CD14-positive monocyte (primary cell): ENCODE results near the gene TMEM213. TPM values are rescaled to one million over a fixed set of nuclear protein-coding genes. Genes with fewer than 3 reads are reported as not detected.

Source experiments
- DNase-seq, 3 donors: peaks; one replicate each; pipeline ENCODE4 v3.0.0-alpha.2; 2011 to 2022
- H2AFZ ChIP-seq: 2 replicates; pipeline ENCODE4 v1.6.0; 2012; ENCODE audit warnings: mild to moderate bottlenecking, low read depth, low read length, inconsistent platforms; ENCODE audit not compliant: insufficient read depth, poor library complexity, severe bottlenecking
- H3K27ac ChIP-seq, 2 donors: 1 replicate in 1 of 2; 2 replicates in 1 of 2; pipeline ENCODE4 v1.5.1; 2012 to 2013; ENCODE audit warnings: low read length in 2 of 2, control low read depth in 1 of 2, inconsistent platforms in 1 of 2, low read depth in 1 of 2, mild to moderate bottlenecking in 1 of 2
- H3K27me3 ChIP-seq, 2 donors: one replicate each; pipeline versions ENCODE4 v1.6.0 to v1.6.1; 2011 to 2013; ENCODE audit warnings: low read length in 2 of 2; ENCODE audit not compliant: control insufficient read depth in 2 of 2, insufficient read depth in 2 of 2
- H3K36me3 ChIP-seq, 2 donors: replicated peaks in 1 of 2; 1 replicate in 1 of 2; 2 replicates in 1 of 2; pipeline versions ENCODE4 v1.5.1 to v1.6.1; 2012 to 2013; ENCODE audit warnings: low read length in 2 of 2, control low read depth in 1 of 2, inconsistent platforms in 1 of 2, mild to moderate bottlenecking in 1 of 2; ENCODE audit not compliant: insufficient read depth in 2 of 2, control insufficient read depth in 1 of 2
- H3K4me1 ChIP-seq, 2 donors: 1 replicate in 1 of 2; 2 replicates in 1 of 2; pipeline versions ENCODE4 v1.5.1 to v1.6.1; 2012 to 2013; ENCODE audit warnings: low read length in 2 of 2, control low read depth in 1 of 2, inconsistent platforms in 1 of 2, mild to moderate bottlenecking in 1 of 2, moderate library complexity in 1 of 2; ENCODE audit not compliant: insufficient read depth in 2 of 2, control insufficient read depth in 1 of 2
- H3K4me2 ChIP-seq: replicated peaks from 2 replicates; pipeline ENCODE3; 2012; ENCODE audit warnings: low read length, moderate library complexity, mild to moderate bottlenecking; ENCODE audit not compliant: poor library complexity, severe bottlenecking; ENCODE audit errors: extremely low read depth
- H3K4me3 ChIP-seq, 3 experiments: fragments of 200-600 bp in 1 of 3; sonication (generic) in 1 of 3; replicated peaks in 1 of 3; 1 replicate in 2 of 3; 2 replicates in 1 of 3; pipeline ENCODE4 v1.5.1; 2011 to 2013; ENCODE audit warnings: low read length in 3 of 3, mild to moderate bottlenecking in 3 of 3, control low read depth in 2 of 3, low read depth in 2 of 3, inconsistent platforms in 1 of 3, moderate library complexity in 1 of 3
- H3K79me2 ChIP-seq: 2 replicates; pipeline ENCODE4 v1.6.0; 2012; ENCODE audit warnings: mild to moderate bottlenecking, control low read depth, inconsistent platforms, low read length, moderate library complexity; ENCODE audit not compliant: insufficient read depth
- H3K9ac ChIP-seq: 2 replicates; pipeline ENCODE4 v1.6.0; 2017; ENCODE audit warnings: low read length, mild to moderate bottlenecking; ENCODE audit not compliant: insufficient read depth, poor library complexity, severe bottlenecking
- H3K9me3 ChIP-seq, 2 donors: replicated peaks in 1 of 2; 1 replicate in 1 of 2; 2 replicates in 1 of 2; pipeline versions ENCODE4 v1.5.1 to v1.6.1; 2012 to 2013; ENCODE audit warnings: low read length in 2 of 2, control low read depth in 1 of 2; ENCODE audit not compliant: control insufficient read depth in 1 of 2, insufficient read depth in 1 of 2
- H4K20me1 ChIP-seq: 2 replicates; pipeline ENCODE4 v1.6.0; 2012; ENCODE audit warnings: mild to moderate bottlenecking, low read length, control low read depth, moderate library complexity; ENCODE audit not compliant: insufficient read depth
- H3K27ac Mint-ChIP-seq, 7 donors: one replicate each; pipeline ENCODE4 v1.8.0; 2020; ENCODE audit warnings: mild to moderate bottlenecking in 7 of 7, mixed read lengths in 7 of 7, moderate library complexity in 6 of 7, inconsistent platforms in 2 of 7
- H3K27me3 Mint-ChIP-seq, 3 donors: one replicate each; pipeline ENCODE4 v1.8.0; 2021 to 2022; ENCODE audit warnings: low read depth in 3 of 3, mild to moderate bottlenecking in 3 of 3, mixed read lengths in 3 of 3, moderate library complexity in 3 of 3, inconsistent platforms in 1 of 3
- H3K36me3 Mint-ChIP-seq, 2 donors: one replicate each; pipeline ENCODE4 v1.8.0; 2020; ENCODE audit warnings: mixed read lengths in 2 of 2, inconsistent platforms in 1 of 2, mild to moderate bottlenecking in 1 of 2
- H3K4me1 Mint-ChIP-seq: one replicate; pipeline ENCODE4 v1.8.0; 2020; ENCODE audit warnings: mild to moderate bottlenecking, mixed read lengths
- H3K4me3 Mint-ChIP-seq, 2 donors: one replicate each; pipeline ENCODE4 v1.8.0; 2020; ENCODE audit warnings: mild to moderate bottlenecking in 2 of 2, mixed read lengths in 2 of 2, moderate library complexity in 1 of 2
- H3K9me3 Mint-ChIP-seq, 7 donors: one replicate each; pipeline ENCODE4 v1.8.0; 2020 to 2022; ENCODE audit warnings: mixed read lengths in 7 of 7, mild to moderate bottlenecking in 6 of 7, moderate library complexity in 6 of 7, inconsistent platforms in 2 of 7
- WGBS: methylation state at CpG from one replicate; pipeline ENCODE4 v1.1.5; 2013; ENCODE audit warnings: missing lambda C conversion rate; ENCODE audit not compliant: insufficient coverage; 5-methylcytosine and 5-hydroxymethylcytosine counted together
- intact Hi-C, 2 donors: fragments of 100-400 bp; cut with micrococcal nuclease; formaldehyde crosslinking; loops; one replicate each; pipeline versions ENCODE4 v1.15.0 to v1.15.1; 2023
- polyA plus RNA-seq, 3 donors: library from polyadenylated mRNA; depleted of rRNA in 1 of 3; unstranded in 2 of 3; stranded (reverse) in 1 of 3; fragments of 300-500 nt in 2 of 3; fragments of >200 nt in 1 of 3; fragmentation: Illumina TruSeq in 2 of 3; gene quantifications; 1 replicate in 2 of 3; 2 replicates in 1 of 3; pipeline ENCODE4 v1.2.3, GENCODE V29; 2012 to 2021
- TF ChIP-seq, protein P1 (sequence below): fragments of 200-600 bp; IDR thresholded peaks from one replicate; pipeline ENCODE4 v1.8.0; 2022; ENCODE audit warnings: antibody characterized with exemption, mild to moderate bottlenecking

The TMEM213 gene
- polyA plus RNA-seq, 3 donors = not detected

DNA sequence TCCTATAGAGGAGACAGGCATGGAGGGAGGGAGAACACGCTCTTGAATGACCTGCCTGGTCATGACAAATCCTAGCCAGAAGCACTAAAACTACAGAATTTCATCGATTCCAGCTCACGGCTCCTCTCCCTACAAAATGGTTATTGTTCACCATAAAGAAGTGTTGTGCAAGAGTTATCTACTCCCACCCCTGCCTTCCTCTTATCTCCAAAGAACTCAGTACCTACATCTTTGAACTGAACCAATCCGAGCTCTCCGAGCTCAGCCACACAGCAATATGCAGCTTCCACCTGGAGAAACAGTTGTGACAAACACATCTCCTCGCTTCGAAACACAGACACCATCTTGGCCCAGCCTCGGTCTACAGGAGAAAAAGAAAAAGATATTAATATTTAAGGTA, 26.9 kb upstream of the TMEM213 start:
- H3K4me2 ChIP-seq = no peak overlapping the region
- Mint-ChIP-seq H3K27ac (no peak overlapping the region), H3K4me3 (no peak overlapping the region), H3K36me3 (no peaks in the 10 kb centered on the region), H3K9me3 (peaks cover 0 to 2% (median 0%) of the 10 kb centered on the region in 7 donors), H3K4me1 (peaks cover 2% of the 10 kb centered on the region), H3K27me3 (peaks cover under 1 to 7% (median 4%) of the 10 kb centered on the region in 3 donors)
- no peak overlapping the region for H3K4me3 ChIP-seq
- H3K27ac ChIP-seq = no peak overlapping the region
- H3K9me3 ChIP-seq = no peaks in the 10 kb centered on the region
- no peaks in the 10 kb centered on the region for H3K4me1 ChIP-seq
- no peak overlapping the region for H3K9ac ChIP-seq
- H4K20me1 ChIP-seq = no peaks in the 10 kb centered on the region
- TF ChIP-seq, protein P1, sequence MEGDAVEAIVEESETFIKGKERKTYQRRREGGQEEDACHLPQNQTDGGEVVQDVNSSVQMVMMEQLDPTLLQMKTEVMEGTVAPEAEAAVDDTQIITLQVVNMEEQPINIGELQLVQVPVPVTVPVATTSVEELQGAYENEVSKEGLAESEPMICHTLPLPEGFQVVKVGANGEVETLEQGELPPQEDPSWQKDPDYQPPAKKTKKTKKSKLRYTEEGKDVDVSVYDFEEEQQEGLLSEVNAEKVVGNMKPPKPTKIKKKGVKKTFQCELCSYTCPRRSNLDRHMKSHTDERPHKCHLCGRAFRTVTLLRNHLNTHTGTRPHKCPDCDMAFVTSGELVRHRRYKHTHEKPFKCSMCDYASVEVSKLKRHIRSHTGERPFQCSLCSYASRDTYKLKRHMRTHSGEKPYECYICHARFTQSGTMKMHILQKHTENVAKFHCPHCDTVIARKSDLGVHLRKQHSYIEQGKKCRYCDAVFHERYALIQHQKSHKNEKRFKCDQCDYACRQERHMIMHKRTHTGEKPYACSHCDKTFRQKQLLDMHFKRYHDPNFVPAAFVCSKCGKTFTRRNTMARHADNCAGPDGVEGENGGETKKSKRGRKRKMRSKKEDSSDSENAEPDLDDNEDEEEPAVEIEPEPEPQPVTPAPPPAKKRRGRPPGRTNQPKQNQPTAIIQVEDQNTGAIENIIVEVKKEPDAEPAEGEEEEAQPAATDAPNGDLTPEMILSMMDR = no peak
- DNase-seq = no peak
- no CpG with 5 or more reads among the region's 8 CpGs for WGBS
- no peaks in the 10 kb centered on the region for H3K79me2 ChIP-seq
- no peaks in the 10 kb centered on the region for H3K27me3 ChIP-seq
- H2AFZ ChIP-seq = no peak overlapping the region
- no peaks in the 10 kb centered on the region for H3K36me3 ChIP-seq
- intact Hi-C loops = no loop called here

DNA sequence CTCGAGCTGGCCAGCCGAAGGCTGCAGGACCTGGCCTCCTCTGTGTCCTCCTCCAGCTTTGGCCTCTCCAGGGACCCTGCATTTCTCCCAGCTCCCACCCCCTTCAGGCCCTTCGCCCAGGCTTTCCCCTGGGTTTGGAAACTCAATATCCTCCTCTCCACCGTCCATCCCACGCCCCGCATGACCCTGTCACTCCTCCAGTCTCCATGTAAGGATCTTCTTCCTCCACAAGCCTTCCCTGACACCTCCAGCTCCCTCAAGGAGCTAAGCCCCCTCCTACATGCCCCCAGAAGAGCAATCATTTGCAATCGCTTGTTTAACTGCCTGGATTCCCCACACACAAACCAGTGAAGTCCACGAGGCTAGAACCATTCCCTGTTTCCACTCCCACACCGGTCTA, 24.6 kb upstream of the TMEM213 start:
- no peaks in the 10 kb centered on the region for H3K9me3 ChIP-seq
- Mint-ChIP-seq H3K9me3 (peaks cover 0 to 2% (median 0%) of the 10 kb centered on the region in 7 donors), H3K27ac (no peak overlapping the region), H3K4me1 (peaks cover 2% of the 10 kb centered on the region), H3K27me3 (peaks cover 2 to 10% (median 2%) of the 10 kb centered on the region in 3 donors), H3K36me3 (no peaks in the 10 kb centered on the region), H3K4me3 (no peak overlapping the region)
- no peaks in the 10 kb centered on the region for H3K4me1 ChIP-seq
- H3K36me3 ChIP-seq = no peaks in the 10 kb centered on the region
- TF ChIP-seq, protein P1 = no peak
- no peak for DNase-seq
- H3K27me3 ChIP-seq = no peaks in the 10 kb centered on the region
- H3K4me3 ChIP-seq = no peak overlapping the region
- no peak overlapping the region for H2AFZ ChIP-seq
- no peak overlapping the region for H3K27ac ChIP-seq
- WGBS = over 99% methylated on average over 9 of the region's 9 CpGs
- H3K79me2 ChIP-seq = no peaks in the 10 kb centered on the region
- H4K20me1 ChIP-seq = no peaks in the 10 kb centered on the region
- intact Hi-C loops = no loop called here
- no peak overlapping the region for H3K4me2 ChIP-seq
- no peak overlapping the region for H3K9ac ChIP-seq
